ELR (cell line): ENCODE results near the gene CST8.
"Not testable (repeated sequence)": the region's sequence is repeated elsewhere in the genome, so short reads cannot be mapped to it uniquely, and the experiment has no call there.

Experiments
- DNase-seq: peaks from one replicate; pipeline ENCODE4 v3.0.0-alpha.2; 2015; ENCODE audit warnings: low read depth

CST8 gene, protein sequence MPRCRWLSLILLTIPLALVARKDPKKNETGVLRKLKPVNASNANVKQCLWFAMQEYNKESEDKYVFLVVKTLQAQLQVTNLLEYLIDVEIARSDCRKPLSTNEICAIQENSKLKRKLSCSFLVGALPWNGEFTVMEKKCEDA

DNA sequence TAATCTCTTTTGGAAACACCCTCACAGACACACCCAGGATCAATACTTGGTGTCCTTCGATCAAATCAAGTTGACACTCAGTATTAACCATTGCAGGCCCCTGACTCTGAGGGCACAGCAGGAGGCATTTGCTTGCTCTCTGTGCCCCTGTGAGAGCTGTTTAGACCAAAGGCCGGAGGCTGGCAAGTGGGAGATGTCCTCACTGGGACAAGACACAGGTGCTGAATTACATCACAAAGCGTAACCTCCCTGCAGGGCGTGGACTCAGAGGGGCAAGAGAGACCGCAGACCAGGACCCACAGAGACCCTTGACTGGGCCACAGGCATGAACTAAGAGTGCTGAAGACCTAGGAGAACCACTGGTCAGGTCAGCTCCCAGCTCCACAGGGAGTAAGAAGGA is at the start of gene CST8:
TSS of gene CST8 (plus strand) at position 301 of the 400 bp plus-strand sequence. CDS start 551 bp downstream, outside the sequence.
- DNase-seq: no peak

DNA sequence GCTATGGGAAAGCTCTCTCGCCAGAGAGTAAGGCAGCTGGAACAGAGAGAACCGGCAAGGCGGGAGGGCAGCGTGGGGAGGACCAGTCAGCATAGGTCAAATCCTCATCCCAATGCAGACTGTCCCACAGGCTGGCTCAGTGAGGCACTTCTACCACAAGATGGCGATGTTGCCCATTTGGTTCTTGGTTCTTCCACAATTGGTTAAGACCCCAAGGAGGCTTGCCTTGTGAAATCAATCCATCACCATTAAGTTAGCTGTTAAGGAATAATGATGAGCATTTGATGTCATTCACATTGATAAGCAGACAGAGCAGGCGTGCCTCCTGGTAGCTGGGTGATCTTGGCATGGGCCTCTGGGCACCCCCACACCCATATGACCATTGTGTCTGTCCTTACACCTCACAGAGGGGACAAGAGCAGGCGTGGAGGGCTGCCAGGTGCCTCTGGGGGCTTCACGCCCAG is 49.0 kb upstream of the CST8 start:
- peak; percentile 78 for DNase-seq

DNA sequence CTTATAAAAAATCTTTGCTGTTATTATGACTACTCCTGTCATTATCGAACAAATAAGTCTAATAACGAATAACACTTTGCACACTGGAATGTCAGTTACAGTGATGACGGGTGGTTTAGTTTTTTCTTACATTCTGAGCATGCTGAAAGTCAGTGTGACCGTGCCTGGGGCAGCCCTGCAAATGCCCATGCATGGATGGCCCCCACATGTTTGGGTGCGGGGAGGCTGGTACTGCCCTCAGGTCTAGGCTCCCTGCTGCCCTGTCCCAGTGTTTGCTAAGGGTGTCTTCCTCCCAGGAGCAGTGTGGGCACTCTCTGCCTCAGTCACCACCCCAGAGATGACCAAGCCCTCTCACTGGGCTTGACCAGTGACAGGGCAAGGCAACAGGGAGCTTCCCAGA is 48.5 kb upstream of the CST8 start:
- DNase-seq: no peak

DNA sequence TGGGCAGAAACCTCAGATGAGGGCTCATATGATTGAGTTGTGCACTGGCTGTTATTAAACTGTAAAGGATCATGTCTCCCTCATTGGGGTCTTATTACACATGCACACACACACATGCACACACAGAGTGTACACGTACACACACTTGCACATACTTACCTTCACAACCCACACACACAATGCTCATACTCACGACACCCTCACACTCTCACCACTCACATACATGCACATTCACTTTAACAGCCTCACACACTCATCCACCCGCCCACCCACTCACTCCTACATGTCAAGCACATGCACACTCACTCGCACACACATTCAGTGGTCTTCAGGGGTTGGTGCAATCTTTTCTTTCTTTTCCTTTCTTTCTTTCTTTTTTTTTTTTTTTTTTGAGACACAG is 46.1 kb upstream of the CST8 start:
- DNase-seq: no peak

DNA sequence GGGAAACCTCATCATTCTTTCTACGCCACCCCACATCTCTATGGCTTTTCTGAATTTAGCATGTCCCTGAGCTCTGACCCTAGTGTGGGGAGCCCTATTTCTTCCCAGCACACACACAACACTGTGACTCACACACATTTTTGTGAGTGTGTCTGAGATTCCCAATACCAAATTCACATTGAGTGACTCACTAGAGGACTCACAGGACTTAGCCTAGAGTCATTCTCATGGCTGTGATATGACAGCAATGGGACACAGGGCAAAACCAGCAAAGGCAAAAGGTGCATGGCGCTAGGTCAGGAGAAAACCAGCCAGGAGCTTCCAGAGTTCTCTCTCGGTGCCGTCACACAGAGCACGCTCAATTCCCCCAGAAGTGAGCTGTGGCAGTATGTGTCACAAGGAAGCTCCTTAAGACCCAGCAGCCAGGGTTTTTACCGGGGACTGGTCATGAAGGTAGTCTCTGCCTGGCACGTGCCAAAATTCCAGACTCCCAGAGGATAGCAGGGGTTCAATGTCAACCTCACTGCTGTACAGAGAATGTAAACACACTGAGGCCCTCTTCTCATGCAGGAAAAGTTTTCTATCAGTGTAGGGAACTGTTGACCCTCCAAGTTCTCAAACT is 45.2 kb upstream of the CST8 start:
- DNase-seq: peak; percentile 92

DNA sequence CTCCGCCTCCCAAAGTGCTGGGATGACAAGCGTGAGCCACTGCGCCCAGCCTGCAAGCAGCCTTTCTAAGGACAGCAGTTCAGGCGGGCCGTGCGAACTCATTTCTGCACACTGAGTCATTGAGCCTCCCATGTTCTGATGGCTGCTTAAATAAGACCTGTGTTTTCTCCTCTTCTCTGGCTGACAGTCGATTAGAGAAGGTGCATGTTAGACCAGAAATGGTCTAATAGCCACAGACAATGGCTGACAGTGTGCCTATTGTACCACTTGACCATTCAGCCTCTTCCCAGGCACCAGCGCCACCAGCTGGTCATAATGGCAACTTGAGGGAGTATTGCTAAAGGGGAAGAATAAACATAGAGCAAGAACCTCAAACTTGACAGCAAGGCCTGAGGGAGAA is 44.4 kb upstream of the CST8 start:
- peak; percentile 47 for DNase-seq

DNA sequence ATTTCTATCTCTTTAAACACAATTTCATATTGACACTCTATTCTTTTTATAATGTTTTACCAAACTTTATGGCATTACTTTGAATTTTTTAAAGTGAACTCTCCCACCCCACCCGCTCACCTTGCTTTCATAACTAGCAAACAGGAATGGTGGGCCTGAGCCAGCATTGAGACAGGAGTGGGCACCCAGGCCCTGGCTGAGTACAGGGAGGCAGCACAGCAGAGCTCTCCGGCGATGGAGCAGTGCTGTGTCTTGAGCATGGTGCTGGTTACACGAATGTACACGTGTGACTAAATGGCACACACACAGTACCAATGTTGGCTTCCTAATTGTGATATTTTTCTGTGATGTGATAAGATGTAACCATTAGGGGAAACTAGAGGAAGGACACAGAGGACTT is 42.8 kb upstream of the CST8 start:
- DNase-seq: no peak

DNA sequence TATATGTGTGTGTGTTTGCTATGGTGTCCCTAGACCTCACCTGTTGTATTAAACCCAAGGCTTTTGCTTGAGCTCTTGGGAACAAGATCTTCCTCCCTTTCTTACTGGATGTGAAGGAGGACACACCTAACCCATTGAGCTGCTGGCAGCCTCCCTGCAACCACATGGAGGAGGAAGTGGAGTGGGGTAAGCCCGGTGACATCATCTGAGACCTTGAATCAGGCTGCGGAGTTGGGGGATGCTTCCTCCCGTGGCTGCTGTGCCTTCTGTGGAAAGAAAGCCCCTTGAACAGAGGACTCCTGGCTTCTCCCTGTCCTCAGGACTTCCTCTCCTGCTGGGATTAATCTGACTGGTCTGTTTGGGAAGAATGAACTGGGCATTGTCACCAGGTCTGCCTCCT is 41.5 kb upstream of the CST8 start:
- peak; percentile 26 for DNase-seq

DNA sequence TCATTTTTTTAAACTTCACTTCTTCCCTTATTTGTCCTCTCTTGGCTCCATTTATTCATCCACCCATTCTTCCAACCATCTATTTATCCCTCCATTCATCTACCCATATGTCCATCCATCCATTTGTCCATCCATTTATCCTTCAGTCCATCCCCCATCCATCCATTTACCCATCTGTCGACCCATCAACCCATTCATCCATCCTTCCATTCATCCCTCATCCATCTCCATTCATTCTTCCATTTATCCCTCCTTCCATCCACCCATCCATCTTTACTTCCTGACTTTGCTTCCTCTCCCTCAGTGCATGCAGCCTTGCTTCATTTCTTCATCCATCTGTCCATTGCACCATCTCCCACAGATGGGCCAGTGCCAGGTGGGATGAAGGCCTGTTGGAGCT is 40.0 kb upstream of the CST8 start:
- DNase-seq: no peak

DNA sequence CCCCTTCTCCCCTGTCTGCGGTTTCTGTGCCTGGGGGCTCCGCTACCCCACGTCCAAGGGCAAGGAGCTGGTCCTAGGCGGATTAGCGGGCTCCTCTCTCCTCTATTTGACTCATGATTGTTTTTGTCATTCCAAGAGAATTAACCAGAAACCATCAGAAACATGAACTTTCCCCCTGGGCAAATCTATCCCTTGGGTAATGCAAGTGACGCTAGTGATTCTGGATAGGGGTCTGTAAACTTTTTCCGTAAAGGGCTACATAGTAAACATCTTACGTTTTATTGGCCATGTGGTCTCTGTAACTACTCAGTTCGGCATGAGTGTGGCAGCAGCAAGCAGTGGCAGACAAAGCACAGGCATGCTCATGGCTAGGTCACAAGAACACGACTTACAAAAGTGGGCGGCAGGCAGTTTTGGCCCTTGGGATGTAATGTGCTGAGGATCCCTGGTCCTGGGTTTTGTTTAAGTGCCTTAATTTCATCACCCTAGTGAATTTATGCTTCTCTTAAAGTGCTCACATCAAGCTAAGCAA is 38.9 kb upstream of the CST8 start:
- no peak for DNase-seq

DNA sequence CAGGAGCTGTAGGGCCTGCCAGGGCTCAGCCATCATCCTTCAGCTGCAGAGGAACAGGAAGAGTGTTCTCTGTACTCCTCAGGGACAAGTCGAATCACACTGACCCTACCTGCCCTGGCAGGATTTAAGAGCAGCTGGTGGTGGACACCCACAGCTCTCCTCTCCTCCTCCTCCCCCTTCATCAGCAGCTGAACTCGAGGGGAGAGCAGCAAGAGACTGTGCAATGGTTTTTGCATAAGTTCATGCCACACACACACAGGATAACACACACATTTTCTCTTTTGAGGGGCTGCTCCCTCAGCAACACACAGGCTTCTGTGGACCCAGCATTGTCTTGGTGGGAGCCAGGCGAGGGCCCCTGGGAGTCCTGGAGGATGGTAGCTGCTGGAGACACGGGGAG is 38.1 kb upstream of the CST8 start, which contains the start of gene CST11:
TSS of gene CST11 (minus strand) at position 101 of the 400 bp plus-strand sequence. CDS start at position 36, 65 bp downstream.
- DNase-seq: no peak

DNA sequence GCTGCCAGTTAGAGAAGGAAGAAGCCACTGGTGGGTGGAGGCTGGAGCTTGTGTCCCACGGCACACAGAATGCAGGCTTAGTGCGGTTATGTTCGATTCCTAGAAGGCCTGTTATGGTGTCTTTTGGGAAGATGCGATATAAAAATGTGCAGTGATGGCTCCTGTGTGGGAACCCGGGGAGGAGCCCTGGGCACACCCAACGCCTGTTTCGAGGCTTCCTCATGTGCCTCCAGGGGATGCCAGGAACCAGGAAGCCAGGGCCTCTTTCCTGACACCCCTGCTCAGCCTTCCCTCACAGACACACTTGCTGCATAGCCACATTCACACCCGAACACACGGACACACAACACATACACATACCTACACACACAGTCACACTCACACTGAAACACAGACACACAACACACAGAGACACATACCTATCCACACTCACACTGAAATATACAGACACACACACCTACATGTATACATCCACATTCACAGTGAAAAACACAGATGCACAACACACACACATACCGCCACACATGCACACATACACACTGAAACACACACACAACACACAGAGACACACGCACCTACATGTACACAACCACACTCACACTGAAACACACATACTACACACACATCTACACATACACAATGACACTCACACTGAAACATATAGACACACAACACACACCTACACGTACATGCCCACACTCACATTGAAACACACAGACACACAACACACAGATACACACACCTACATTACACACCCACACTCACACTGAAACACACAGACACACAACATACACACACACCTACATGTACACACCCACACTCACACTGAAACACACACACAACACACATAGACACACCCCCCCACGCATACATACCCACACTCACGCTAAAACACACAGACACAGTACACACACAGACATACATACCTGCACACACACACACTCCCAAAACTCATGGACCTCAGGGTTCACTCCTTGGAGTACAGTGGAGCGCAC is 37.1 kb upstream of the CST8 start:
- no peak for DNase-seq

DNA sequence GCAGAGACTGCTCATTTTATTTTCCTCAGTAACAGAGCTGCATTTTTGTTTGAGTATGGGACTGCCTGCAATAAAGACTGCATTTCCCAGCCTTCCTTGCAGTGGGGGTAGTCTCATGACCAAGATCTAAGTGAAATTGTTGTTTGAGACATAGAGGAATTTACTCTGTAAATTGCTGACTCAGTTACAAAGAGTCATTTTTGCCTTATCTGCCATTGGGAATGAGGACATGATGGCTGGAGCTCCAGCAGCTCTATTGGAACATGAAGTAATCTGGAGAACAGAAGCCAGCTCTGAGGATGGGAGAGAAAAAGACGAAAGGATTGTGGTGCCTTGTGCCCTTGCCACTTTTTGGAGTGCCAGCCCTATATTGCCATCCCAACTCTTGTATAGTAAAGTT is 36.1 kb upstream of the CST8 start:
- DNase-seq: no peak

DNA sequence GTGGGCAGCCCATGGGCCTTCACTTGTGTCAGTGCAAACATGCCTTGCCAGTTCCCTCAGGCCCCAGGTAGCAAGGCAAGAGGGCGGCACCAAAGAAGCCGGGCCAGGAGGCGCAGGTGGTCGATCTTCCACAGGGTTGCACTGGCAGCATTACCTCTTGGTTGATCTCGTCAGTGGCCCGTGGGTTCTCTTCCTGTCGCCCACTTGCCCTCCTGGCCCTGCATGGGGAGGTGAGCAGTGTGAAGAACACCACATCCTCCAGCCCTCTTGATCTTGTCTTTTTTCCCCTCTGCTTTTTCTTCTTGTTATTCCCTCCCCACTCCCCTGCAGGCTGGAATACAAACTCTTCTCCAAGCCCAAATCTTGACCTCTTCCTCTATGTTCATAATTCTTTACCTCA is 35.3 kb upstream of the CST8 start:
- no peak for DNase-seq

DNA sequence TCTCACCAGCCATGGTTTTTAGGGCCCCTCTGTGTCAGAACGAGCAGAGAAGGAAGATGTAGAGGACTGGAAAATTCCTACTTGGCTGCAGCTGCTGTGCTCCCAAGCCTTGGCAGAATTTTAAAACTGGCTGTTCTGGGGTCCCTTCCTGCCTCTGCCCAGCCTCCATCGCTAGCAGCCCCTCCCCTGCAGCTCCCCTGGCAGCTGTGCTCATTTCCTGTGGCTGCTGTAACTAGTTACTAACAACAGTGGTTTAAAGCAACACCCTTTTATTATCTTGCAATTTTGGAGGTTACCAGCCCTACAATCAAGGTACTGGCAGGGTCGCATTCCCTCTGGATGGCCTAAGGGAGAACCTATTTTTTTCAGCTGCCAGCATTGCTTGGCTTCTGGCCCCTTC is 34.5 kb upstream of the CST8 start:
- DNase-seq: no peak

DNA sequence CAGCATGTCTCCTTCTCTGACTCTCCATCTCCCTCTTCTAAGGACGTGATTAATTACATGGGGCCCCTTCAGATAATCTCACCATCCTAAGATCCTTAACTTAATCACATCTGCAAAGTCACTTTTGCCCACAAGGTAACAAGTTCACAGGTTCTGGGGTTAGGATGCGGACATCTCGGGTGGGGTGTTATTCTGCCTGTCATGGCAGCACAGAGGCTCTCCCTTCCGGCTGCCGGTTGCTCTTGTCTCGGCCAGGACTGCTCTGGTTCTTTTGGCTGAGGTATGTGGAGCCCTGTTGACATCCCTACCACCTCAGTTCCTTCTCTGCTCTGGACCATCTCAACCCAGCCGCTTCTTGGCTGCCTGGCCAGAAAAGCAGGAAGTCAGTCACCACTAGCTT is 34.0 kb upstream of the CST8 start:
- no peak for DNase-seq

DNA sequence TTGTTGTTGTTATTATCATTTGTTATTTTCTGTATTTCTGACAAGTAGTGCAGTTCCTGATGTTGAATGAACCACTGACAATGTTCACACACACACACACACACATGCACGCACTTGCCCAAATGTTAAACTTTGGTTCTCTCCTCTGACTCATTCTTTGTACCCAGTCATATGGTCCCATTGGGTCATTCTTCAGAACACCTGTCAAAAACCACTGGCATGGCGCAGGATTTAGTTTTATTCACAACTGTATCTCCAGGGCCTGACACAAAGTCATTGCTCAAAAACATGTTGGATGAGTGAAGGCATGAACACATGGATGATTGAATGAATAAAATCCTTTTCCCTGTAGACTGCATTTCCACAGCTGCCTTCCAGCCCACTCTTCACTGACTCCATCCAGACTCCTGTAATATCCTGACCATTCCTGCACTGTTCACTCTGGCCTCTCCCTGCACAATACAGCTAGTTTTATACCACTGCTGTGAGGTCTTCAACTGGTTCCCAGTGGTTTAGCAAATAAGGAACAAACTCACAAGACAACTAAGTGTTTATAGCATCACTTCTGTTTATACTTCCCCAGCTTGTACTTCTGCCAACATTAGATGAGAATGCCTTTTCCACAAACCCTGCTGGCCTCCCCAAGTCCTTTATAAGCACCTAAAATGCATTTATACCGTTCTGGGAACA is 31.3 kb upstream of the CST8 start:
- no peak for DNase-seq

DNA sequence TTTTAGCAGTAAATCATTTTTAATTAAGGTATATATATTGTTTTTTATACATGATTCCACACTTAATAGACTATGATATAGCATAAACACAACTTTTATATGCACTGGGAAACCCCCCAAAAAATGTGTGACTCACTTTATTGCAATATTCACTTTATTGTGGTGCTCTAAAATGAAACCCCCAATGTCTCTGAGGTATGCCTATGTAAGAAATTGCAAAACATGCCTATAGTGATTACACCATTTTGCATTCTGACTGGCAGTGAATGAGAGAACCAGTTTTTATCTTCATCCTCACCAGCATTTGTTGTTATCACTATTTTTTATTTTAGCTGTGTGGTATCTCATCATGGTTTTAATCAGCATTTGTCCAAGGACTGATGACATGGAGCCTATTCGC is 29.7 kb upstream of the CST8 start:
- no peak for DNase-seq

DNA sequence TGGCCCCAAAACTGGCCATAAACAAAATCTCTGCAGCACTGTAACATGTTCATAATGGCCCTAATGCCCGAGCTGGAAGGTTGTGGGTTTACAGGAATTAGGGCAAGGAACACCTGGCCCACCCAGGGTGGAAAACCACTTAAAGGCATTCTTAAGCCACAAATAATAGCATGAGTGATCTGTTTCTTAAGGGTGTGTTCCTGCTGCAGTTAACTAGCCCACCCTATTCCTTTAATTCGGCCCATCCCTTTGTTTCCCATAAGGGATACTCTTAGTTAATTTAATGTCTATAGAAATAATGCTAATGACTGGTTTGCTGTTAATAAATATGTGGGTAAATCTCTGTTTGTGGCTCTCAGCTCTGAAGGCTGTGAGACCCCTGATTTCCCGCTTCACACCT is 24.0 kb upstream of the CST8 start:
- not testable (repeated sequence) for DNase-seq

DNA sequence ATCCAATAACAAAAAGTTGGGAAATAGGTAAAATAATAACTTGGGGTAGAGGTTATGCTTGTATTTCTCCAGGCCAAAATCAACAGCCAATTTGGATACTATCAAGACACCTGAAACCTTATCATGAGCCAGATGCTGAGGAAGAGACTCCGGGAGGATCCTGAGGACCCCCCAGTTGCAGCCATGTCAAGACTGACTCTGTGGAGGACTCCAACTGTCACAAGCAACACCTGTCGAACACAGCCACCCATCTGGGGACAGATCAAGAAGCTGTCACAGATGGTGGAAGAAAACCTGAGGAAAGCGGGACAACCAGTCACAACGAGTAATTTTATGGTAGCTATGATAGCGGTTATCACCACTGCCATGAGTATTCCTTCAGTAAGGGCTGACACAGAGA is 18.6 kb upstream of the CST8 start:
- not testable (repeated sequence) for DNase-seq

DNA sequence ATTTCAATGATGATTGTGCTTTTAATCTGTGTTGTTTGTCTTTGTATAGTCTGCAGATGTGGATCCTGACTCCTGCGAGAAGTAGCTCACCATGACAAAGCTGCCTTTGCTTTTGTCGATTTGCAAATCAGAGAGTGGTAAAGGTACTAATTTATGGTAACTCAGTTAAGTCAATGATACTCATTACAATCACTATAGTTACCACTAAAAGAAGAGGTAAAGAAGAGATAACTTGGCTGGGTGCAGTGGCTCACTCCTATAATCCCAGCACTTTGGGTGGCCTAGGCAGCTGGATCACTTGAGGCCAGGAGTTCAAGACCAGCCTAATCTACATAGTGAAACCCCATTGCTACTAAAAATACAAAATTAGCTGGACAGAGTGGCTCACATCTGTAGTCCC is 17.6 kb upstream of the CST8 start:
- DNase-seq: not testable (repeated sequence)

DNA sequence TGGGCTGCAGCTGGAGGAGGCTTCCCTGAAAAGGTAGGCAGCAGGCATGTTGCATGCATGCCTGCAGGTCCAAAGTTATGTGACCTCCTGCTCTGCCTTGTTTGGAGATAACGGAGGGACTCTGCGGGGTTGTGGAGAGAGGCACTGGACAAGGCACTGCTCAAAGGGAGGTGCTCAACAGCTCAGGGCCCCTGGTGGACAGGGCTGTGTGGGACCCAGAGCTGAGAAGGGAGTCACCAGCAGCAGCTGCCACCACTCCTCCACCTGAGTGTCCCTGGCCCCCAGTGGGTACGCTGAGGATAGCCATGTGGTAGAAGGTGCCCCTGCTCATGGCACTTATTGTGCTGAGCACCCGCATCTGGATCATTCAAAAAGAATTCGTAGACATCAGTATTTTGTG is 15.5 kb upstream of the CST8 start:
- no peak for DNase-seq
